ENCODE data around the gene PCNT.

The PCNT gene

DNA sequence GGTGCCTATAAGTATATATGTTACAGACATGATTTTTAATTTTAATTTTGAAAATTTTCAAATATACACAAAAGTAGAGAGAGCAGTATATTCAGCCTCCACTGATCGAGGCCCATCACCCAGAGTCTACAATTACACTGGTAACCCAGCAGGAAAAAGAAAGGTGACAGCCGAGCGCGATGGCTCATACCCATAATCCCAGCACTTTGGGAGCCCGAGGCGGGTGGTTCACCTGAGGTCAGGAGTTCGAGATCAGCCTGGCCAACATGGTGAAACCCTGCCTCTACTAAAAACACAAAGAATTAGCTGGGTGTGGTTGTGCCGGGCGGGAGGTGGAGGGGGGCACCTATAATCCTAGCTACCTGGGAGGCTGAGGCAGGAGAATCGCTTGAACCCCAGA is 36.4 kb upstream of the PCNT start:
- Histone ChIP-seq H2BK5ac (ENCODE audit: low read length) (no peak overlapping the region), H3K9me3 (replicated peaks in 1 of 2; ENCODE audit: control insufficient read depth in 2 of 2, insufficient read depth in 1 of 2, low read depth in 1 of 2, low read length in 2 of 2) (peaks cover 7 to 27% of the 10 kb centered on the region in 2 donors), H3K36me3 (replicated peaks in 1 of 2; ENCODE audit: control insufficient read depth in 2 of 2, insufficient read depth in 2 of 2, low read length in 2 of 2) (peaks cover 22 to 51% of the 10 kb centered on the region in 2 donors), H3K14ac (ENCODE audit: low read length) (no peak overlapping the region), H4K8ac (ENCODE audit: low read depth, low read length) (no peak overlapping the region), H3K4ac (ENCODE audit: low read length) (no peak overlapping the region), H3K27ac (replicated peaks; ENCODE audit: low read length) (no peak overlapping the region), H2AK5ac (ENCODE audit: low read depth, low read length) (no peak overlapping the region), H4K91ac (ENCODE audit: low read depth, low read length, poor library complexity) (no peak overlapping the region), H2AFZ (ENCODE audit: low read length) (no peak overlapping the region), H3K18ac (ENCODE audit: low read length) (no peak overlapping the region), H2BK120ac (ENCODE audit: low read depth, low read length) (no peak overlapping the region), H3K4me2 (ENCODE audit: insufficient read depth, low read length, poor library complexity, severe bottlenecking) (peak overlapping the region; percentile 11), H3K27me3 (ENCODE audit: control insufficient read depth in 3 of 3, insufficient read depth in 3 of 3, low read depth in 1 of 3, low read length in 3 of 3) (peaks cover 0 to 2% (median 0%) of the 10 kb centered on the region in 3 experiments), H3K4me1 (ENCODE audit: control insufficient read depth in 2 of 2, insufficient read depth in 1 of 2, low read depth in 1 of 2, low read length in 2 of 2) (peaks cover 3 to 5% of the 10 kb centered on the region in 2 donors), H3K4me3 (ENCODE audit: low read length in 2 of 2) (peak overlapping the region in 1 of 2 donors; percentile 87), H3K9ac (ENCODE audit: low read depth, low read length, poor library complexity) (no peak overlapping the region), H3K79me1 (ENCODE audit: low read depth, low read length) (peaks cover 3% of the 10 kb centered on the region), H2BK15ac (ENCODE audit: low read length) (no peak overlapping the region), H3K23ac (ENCODE audit: low read depth, low read length, poor library complexity) (no peak overlapping the region), H2BK12ac (ENCODE audit: low read length) (no peak overlapping the region)
- no CpG with 5 or more reads among the region's 10 CpGs for WGBS, 2 donors (ENCODE audit: extremely low coverage in 2 of 2, insufficient read length in 2 of 2, insufficient replicate concordance in 1 of 2)
- DNase-seq (ENCODE audit: low spot score), result no peak

DNA sequence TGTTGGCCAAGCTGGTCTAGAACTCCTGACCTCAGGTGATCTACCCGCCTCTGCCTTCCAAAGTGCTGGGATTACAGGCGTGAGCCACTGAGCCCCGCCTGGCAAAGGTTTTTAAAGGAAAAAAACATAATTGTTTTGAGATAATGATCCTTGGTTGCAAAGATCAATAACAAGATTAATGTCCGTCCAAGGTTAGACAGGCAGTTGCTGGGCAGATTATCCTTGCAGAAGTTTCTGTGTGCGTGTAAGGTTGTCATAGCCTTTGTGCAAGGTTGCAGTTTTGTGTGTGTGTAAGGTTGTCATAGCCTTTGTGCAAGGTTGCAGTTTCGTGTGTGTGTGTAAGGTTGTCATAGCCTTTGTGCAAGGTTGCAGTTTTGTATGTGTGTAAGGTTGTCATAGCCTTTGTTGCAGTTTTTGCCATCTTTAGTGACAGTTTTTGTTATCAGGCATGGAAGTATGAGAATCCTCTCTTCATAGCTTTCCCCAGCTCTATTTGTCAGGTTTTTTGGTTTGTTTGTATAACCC is 34.2 kb upstream of the PCNT start:
- no peak overlapping the region for H2BK5ac ChIP-seq (ENCODE audit: low read length)
- no peak for DNase-seq (ENCODE audit: low spot score)
- no peak overlapping the region for H2AK5ac ChIP-seq (ENCODE audit: low read depth, low read length)
- H2BK12ac ChIP-seq (ENCODE audit: low read length), result no peak overlapping the region
- peaks cover 0 to 5% of the 10 kb centered on the region in 2 donors for H3K4me1 ChIP-seq (ENCODE audit: control insufficient read depth in 2 of 2, insufficient read depth in 1 of 2, low read depth in 1 of 2, low read length in 2 of 2)
- no CpG with 5 or more reads among the region's 6 CpGs for WGBS, 2 donors (ENCODE audit: extremely low coverage in 2 of 2, insufficient read length in 2 of 2, insufficient replicate concordance in 1 of 2)
- no peaks in the 10 kb centered on the region for H3K79me1 ChIP-seq (ENCODE audit: low read depth, low read length)
- H4K91ac ChIP-seq (ENCODE audit: low read depth, low read length, poor library complexity), result no peak overlapping the region
- no peak overlapping the region for H2BK15ac ChIP-seq (ENCODE audit: low read length)
- H3K36me3 ChIP-seq (replicated peaks in 1 of 2; ENCODE audit: control insufficient read depth in 2 of 2, insufficient read depth in 2 of 2, low read length in 2 of 2), result peaks cover 10 to 32% of the 10 kb centered on the region in 2 donors
- H3K9me3 ChIP-seq (replicated peaks in 1 of 2; ENCODE audit: control insufficient read depth in 2 of 2, insufficient read depth in 1 of 2, low read depth in 1 of 2, low read length in 2 of 2), result peaks cover 2 to 17% of the 10 kb centered on the region in 2 donors
- H3K23ac ChIP-seq (ENCODE audit: low read depth, low read length, poor library complexity), result no peak overlapping the region
- H3K27me3 ChIP-seq (ENCODE audit: control insufficient read depth in 3 of 3, insufficient read depth in 3 of 3, low read depth in 1 of 3, low read length in 3 of 3), result no peaks in the 10 kb centered on the region
- no peak overlapping the region for H4K8ac ChIP-seq (ENCODE audit: low read depth, low read length)
- H3K4me3 ChIP-seq (ENCODE audit: low read length in 2 of 2), result no peak overlapping the region
- H3K14ac ChIP-seq (ENCODE audit: low read length), result no peak overlapping the region
- H2BK120ac ChIP-seq (ENCODE audit: low read depth, low read length), result no peak overlapping the region
- H3K4me2 ChIP-seq (ENCODE audit: insufficient read depth, low read length, poor library complexity, severe bottlenecking), result no peak overlapping the region
- no peak overlapping the region for H3K18ac ChIP-seq (ENCODE audit: low read length)
- no peak overlapping the region for H3K9ac ChIP-seq (ENCODE audit: low read depth, low read length, poor library complexity)
- H3K27ac ChIP-seq (replicated peaks; ENCODE audit: low read length), result no peak overlapping the region
- no peak overlapping the region for H3K4ac ChIP-seq (ENCODE audit: low read length)
- H2AFZ ChIP-seq (ENCODE audit: low read length), result no peak overlapping the region

DNA sequence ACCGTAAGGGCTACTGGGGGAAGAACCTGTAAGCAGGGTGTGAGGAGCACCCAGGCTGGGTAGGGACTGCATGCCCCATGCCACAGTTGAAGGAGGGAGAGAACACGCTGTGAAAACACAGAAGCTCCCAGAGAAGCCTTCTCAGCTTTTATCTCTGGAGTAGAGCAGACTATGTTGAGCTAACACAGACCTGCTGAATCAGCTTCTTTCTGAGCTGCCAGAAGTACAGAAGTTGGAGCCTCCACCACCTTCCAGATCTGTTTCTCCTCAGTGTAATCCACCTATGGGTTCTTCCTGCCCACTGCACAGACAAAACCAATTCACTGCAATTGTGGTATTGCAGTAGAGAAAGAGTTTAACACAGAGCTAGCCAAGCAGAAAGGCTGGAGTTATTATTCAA is 32.4 kb upstream of the PCNT start:
- H3K14ac ChIP-seq (ENCODE audit: low read length), result no peak overlapping the region
- DNase-seq (ENCODE audit: low spot score), result no peak
- H2BK15ac ChIP-seq (ENCODE audit: low read length), result no peak overlapping the region
- H2BK5ac ChIP-seq (ENCODE audit: low read length), result no peak overlapping the region
- peaks cover 2 to 15% of the 10 kb centered on the region in 2 donors for H3K9me3 ChIP-seq (replicated peaks in 1 of 2; ENCODE audit: control insufficient read depth in 2 of 2, insufficient read depth in 1 of 2, low read depth in 1 of 2, low read length in 2 of 2)
- H3K27ac ChIP-seq (replicated peaks; ENCODE audit: low read length), result no peak overlapping the region
- no peak overlapping the region for H2AK5ac ChIP-seq (ENCODE audit: low read depth, low read length)
- H2AFZ ChIP-seq (ENCODE audit: low read length), result no peak overlapping the region
- H3K18ac ChIP-seq (ENCODE audit: low read length), result no peak overlapping the region
- peaks cover 5 to 6% of the 10 kb centered on the region in 2 donors for H3K4me1 ChIP-seq (ENCODE audit: control insufficient read depth in 2 of 2, insufficient read depth in 1 of 2, low read depth in 1 of 2, low read length in 2 of 2)
- WGBS, 2 donors (ENCODE audit: extremely low coverage in 2 of 2, insufficient read length in 2 of 2, insufficient replicate concordance in 1 of 2), result no CpG with 5 or more reads among the region's 2 CpGs
- no peak overlapping the region for H3K9ac ChIP-seq (ENCODE audit: low read depth, low read length, poor library complexity)
- no peak overlapping the region for H3K4ac ChIP-seq (ENCODE audit: low read length)
- H2BK120ac ChIP-seq (ENCODE audit: low read depth, low read length), result no peak overlapping the region
- H2BK12ac ChIP-seq (ENCODE audit: low read length), result no peak overlapping the region
- H3K4me2 ChIP-seq (ENCODE audit: insufficient read depth, low read length, poor library complexity, severe bottlenecking), result no peak overlapping the region
- H3K27me3 ChIP-seq (ENCODE audit: control insufficient read depth in 3 of 3, insufficient read depth in 3 of 3, low read depth in 1 of 3, low read length in 3 of 3), result no peaks in the 10 kb centered on the region
- H3K4me3 ChIP-seq (ENCODE audit: low read length in 2 of 2), result no peak overlapping the region
- H3K79me1 ChIP-seq (ENCODE audit: low read depth, low read length), result no peaks in the 10 kb centered on the region
- H3K23ac ChIP-seq (ENCODE audit: low read depth, low read length, poor library complexity), result no peak overlapping the region
- H4K8ac ChIP-seq (ENCODE audit: low read depth, low read length), result no peak overlapping the region
- no peak overlapping the region for H4K91ac ChIP-seq (ENCODE audit: low read depth, low read length, poor library complexity)
- H3K36me3 ChIP-seq (replicated peaks in 1 of 2; ENCODE audit: control insufficient read depth in 2 of 2, insufficient read depth in 2 of 2, low read length in 2 of 2), result peaks cover 8 to 28% of the 10 kb centered on the region in 2 donors

GRCh38 chr21:46294647-46295176 is 29.2 kb upstream of the PCNT start:
- Histone ChIP-seq H3K4me1 (ENCODE audit: control insufficient read depth in 2 of 2, insufficient read depth in 1 of 2, low read depth in 1 of 2, low read length in 2 of 2) (peaks cover 2 to 6% of the 10 kb centered on the region in 2 donors), H3K4me2 (ENCODE audit: insufficient read depth, low read length, poor library complexity, severe bottlenecking) (no peak overlapping the region), H3K9ac (ENCODE audit: low read depth, low read length, poor library complexity) (no peak overlapping the region), H3K14ac (ENCODE audit: low read length) (no peak overlapping the region), H3K9me3 (replicated peaks in 1 of 2; ENCODE audit: control insufficient read depth in 2 of 2, insufficient read depth in 1 of 2, low read depth in 1 of 2, low read length in 2 of 2) (peaks cover 8 to 15% of the 10 kb centered on the region in 2 donors), H2AK5ac (ENCODE audit: low read depth, low read length) (no peak overlapping the region), H3K4ac (ENCODE audit: low read length) (no peak overlapping the region), H4K91ac (ENCODE audit: low read depth, low read length, poor library complexity) (no peak overlapping the region), H3K36me3 (replicated peaks in 1 of 2; ENCODE audit: control insufficient read depth in 2 of 2, insufficient read depth in 2 of 2, low read length in 2 of 2) (peaks cover 15 to 25% of the 10 kb centered on the region in 2 donors), H2BK15ac (ENCODE audit: low read length) (no peak overlapping the region), H2BK5ac (ENCODE audit: low read length) (no peak overlapping the region), H3K79me1 (ENCODE audit: low read depth, low read length) (peaks cover 2% of the 10 kb centered on the region), H2BK12ac (ENCODE audit: low read length) (no peak overlapping the region), H2BK120ac (ENCODE audit: low read depth, low read length) (no peak overlapping the region), H3K23ac (ENCODE audit: low read depth, low read length, poor library complexity) (peak overlapping the region; percentile 96), H3K4me3 (ENCODE audit: low read length in 2 of 2) (no peak overlapping the region), H2AFZ (ENCODE audit: low read length) (no peak overlapping the region), H3K27ac (replicated peaks; ENCODE audit: low read length) (no peak overlapping the region), H3K18ac (ENCODE audit: low read length) (no peak overlapping the region), H3K27me3 (ENCODE audit: control insufficient read depth in 3 of 3, insufficient read depth in 3 of 3, low read depth in 1 of 3, low read length in 3 of 3) (no peaks in the 10 kb centered on the region), H4K8ac (ENCODE audit: low read depth, low read length) (no peak overlapping the region)
- DNase-seq (ENCODE audit: low spot score), result no peak
- WGBS, 2 donors (ENCODE audit: extremely low coverage in 2 of 2, insufficient read length in 2 of 2, insufficient replicate concordance in 1 of 2), result no CpG with 5 or more reads among the region's 10 CpGs
